Endothelial cell of umbilical vein (primary cell): ENCODE data around the gene ORM2.

Experiments used
- EZH2 ChIP-seq: IDR thresholded peaks from 2 replicates; pipeline ENCODE4 v1.6.1; 2012; ENCODE audit warnings: borderline replicate concordance, low read depth, mild to moderate bottlenecking, moderate library complexity, low read length, inconsistent platforms; ENCODE audit not compliant: severe bottlenecking
- FOS ChIP-seq: IDR thresholded peaks from 2 replicates; pipeline ENCODE4 v1.6.1; 2011; ENCODE audit warnings: mild to moderate bottlenecking, low read length, moderate library complexity, borderline replicate concordance; ENCODE audit not compliant: insufficient read depth
- POLR2A ChIP-seq: IDR thresholded peaks from 2 replicates; pipeline ENCODE4 v1.6.1; 2012; ENCODE audit warnings: low read depth, mild to moderate bottlenecking, control low read depth, low read length
- TF ChIP-seq, protein P1 (sequence below), 2 donors: IDR thresholded peaks; 1 replicate in 1 of 2; 2 replicates in 1 of 2; pipeline ENCODE4 v1.5.1; 2011; ENCODE audit warnings: low read length in 2 of 2, mild to moderate bottlenecking in 2 of 2, moderate library complexity in 2 of 2, control low read depth in 1 of 2, inconsistent platforms in 1 of 2, low read depth in 1 of 2; ENCODE audit not compliant: insufficient read depth in 1 of 2; ENCODE audit errors: extremely low read depth in 1 of 2

DNA sequence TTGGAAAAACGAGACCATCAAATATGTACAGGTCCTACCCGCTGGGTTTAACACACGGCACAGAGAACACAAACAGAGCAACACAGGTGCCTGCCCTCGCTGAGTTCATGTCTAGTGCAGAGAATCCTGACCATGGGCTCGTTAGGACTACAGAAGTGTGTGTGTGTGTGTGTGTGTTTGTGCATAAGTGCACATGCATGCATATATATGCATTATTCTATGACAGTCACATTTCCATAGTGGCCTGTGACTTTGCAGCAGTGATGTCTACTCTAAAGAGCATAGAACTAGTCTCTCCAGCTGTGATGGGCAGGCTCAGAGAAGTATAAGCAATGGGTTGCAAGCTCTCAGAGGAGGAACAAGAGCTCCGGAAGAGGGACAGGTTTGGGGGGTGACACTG is 27.7 kb downstream of the ORM2 start:
- TF ChIP-seq POLR2A (no peak), EZH2 (no peak), FOS (no peak)
- TF ChIP-seq, protein P1, sequence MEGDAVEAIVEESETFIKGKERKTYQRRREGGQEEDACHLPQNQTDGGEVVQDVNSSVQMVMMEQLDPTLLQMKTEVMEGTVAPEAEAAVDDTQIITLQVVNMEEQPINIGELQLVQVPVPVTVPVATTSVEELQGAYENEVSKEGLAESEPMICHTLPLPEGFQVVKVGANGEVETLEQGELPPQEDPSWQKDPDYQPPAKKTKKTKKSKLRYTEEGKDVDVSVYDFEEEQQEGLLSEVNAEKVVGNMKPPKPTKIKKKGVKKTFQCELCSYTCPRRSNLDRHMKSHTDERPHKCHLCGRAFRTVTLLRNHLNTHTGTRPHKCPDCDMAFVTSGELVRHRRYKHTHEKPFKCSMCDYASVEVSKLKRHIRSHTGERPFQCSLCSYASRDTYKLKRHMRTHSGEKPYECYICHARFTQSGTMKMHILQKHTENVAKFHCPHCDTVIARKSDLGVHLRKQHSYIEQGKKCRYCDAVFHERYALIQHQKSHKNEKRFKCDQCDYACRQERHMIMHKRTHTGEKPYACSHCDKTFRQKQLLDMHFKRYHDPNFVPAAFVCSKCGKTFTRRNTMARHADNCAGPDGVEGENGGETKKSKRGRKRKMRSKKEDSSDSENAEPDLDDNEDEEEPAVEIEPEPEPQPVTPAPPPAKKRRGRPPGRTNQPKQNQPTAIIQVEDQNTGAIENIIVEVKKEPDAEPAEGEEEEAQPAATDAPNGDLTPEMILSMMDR (IDR thresholded peaks at IDR 0.05; ENCODE audit: extremely low read depth in 1 of 2, insufficient read depth in 1 of 2, low read depth in 1 of 2, low read length in 2 of 2) = no peak
